ENCODE measurements around the gene P2RX4. TPM values are rescaled to one million over a fixed set of nuclear protein-coding genes. Genes with fewer than 3 reads are reported as not detected.

The P2RX4 gene, protein sequence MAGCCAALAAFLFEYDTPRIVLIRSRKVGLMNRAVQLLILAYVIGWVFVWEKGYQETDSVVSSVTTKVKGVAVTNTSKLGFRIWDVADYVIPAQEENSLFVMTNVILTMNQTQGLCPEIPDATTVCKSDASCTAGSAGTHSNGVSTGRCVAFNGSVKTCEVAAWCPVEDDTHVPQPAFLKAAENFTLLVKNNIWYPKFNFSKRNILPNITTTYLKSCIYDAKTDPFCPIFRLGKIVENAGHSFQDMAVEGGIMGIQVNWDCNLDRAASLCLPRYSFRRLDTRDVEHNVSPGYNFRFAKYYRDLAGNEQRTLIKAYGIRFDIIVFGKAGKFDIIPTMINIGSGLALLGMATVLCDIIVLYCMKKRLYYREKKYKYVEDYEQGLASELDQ
- 16.2 and 31.2 TPM in 2 replicates for total RNA-seq

DNA sequence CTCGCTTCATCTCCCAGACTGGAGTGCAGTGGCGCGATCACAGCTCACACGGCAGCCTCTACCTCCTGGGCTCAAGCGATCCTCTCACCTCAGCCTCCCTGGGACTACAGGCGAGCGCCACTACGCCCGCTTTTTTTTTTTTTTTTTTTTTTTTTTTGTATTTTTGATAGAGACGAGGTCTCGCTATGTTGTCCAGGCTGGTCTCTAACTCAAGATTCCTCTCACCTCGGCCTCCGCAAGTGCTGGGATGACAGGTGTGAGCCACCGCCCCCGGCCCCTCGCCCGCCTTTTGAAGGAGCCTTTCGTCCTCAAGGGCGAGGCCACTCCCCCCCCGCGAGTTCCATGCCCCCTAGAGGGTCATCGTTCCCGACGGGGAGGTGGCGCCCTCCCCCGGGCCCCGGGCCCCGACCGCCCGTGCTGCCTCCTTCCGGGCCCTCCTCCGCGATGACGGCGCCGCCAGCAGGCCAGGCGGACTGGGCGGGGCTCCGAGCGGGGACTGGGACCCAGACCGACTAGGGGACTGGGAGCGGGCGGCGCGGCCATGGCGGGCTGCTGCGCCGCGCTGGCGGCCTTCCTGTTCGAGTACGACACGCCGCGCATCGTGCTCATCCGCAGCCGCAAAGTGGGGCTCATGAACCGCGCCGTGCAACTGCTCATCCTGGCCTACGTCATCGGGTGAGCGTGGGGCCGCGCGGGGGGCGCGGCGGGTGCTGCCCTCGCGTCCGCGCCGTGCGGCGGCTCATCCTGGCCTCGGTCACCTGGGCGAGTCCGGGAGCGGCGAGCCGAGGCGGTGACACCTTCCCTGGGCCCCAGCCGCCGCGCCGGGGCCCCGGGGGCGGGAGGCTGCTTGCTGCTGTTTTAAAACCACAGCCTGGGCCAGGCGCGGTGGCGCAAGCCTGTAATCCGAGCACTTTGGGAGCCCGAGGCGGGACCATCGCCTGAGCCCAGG is at the start of gene P2RX4:
P2RX4 (plus strand) TSS at position 506 of the 949 bp plus-strand sequence; CDS start at position 542, 36 bp downstream.

Other genes starting within 250 kb of the P2RX4 start
- not detected in 2 replicates for gene HNF1A, start 231.6 kb upstream of the P2RX4 start, total RNA-seq
- 11.8 and 13.2 TPM in 2 replicates for gene C12orf43, start 193.6 kb upstream of the P2RX4 start, total RNA-seq
- gene OASL, start 170.9 kb upstream of the P2RX4 start, total RNA-seq, result 0.13 and 0.19 TPM in 2 replicates
- 1.3 and 2.2 TPM in 2 replicates for gene P2RX7, start 77.3 kb upstream of the P2RX4 start, total RNA-seq
- gene CAMKK2, start 86.6 kb downstream of the P2RX4 start, total RNA-seq, result 13.9 and 19.3 TPM in 2 replicates
- gene ANAPC5, start 142.3 kb downstream of the P2RX4 start, total RNA-seq, result 142 and 152 TPM in 2 replicates
- gene RNF34, start 190.0 kb downstream of the P2RX4 start, total RNA-seq, result 74.3 and 98.6 TPM in 2 replicates

Data from aortic smooth muscle cell (primary cell).